Pancreas (tissue), 10 donors: ENCODE measurements around the gene ITPRID2. TPM values are rescaled to one million over a fixed set of nuclear protein-coding genes. Genes with fewer than 3 reads are reported as not detected.

Experiments used
- ATAC-seq, 4 donors: fragments of 200-7000 bp; cut with Tn5 transposase; one replicate each; pipeline versions ENCODE4 v1.8.0 to v1.9.1; 2020; ENCODE audit warnings: mild to moderate bottlenecking in 4 of 4, moderate library complexity in 4 of 4
- DNase-seq, 6 donors: peaks; one replicate each; pipeline ENCODE4 v3.0.0-alpha.2; 2020
- FAIRE-seq: peaks from 2 replicates; lab custom pipeline; 2012; peaks lifted over from hg19 to GRCh38; lab: Jason Lieb, UNC
- H3K27ac ChIP-seq, 4 donors: fragments of 200-600 bp; sonication (generic); 1 replicate in 3 of 4; 2 replicates in 1 of 4; pipeline versions ENCODE4 v1.5.0 to v1.8.0; 2020
- H3K27me3 ChIP-seq, 4 donors: fragments of 200-600 bp; one replicate each; pipeline ENCODE4 v1.8.0; 2021
- H3K36me3 ChIP-seq, 3 donors: fragments of 200-600 bp; sonication (generic) in 1 of 3; one replicate each; pipeline versions ENCODE4 v1.5.0 to v1.8.0; 2020 to 2021
- H3K4me1 ChIP-seq, 3 donors: fragments of 200-600 bp; one replicate each; pipeline ENCODE4 v1.8.0; 2021
- H3K4me3 ChIP-seq, 4 donors: fragments of 200-600 bp; sonication (generic) in 2 of 4; one replicate each; pipeline versions ENCODE4 v1.5.0 to v1.8.0; 2020 to 2021
- H3K9me3 ChIP-seq, 4 donors: fragments of 200-600 bp; one replicate each; pipeline ENCODE4 v1.8.0; 2021
- CTCF ChIP-seq, 4 donors: fragments of 200-600 bp; sonication (generic) in 3 of 4; IDR thresholded peaks; one replicate each; pipeline versions ENCODE4 v1.5.0 to v1.8.0; 2021; ENCODE audit warnings: antibody characterized with exemption in 4 of 4
- WGBS, 2 donors: extraction: QIAGEN DNeasy Blood & Tissue Kit; methylation state at CpG; one replicate each; pipeline ENCODE4 v1.1.7; 2013; 5-methylcytosine and 5-hydroxymethylcytosine counted together
- intact Hi-C, 3 donors: fragments of 100-400 bp; cut with DNase I; formaldehyde crosslinking; loops; one replicate each; pipeline versions ENCODE4 v1.11.1 to v1.14.2; 2022
- polyA plus RNA-seq, 2 donors: library from polyadenylated mRNA; stranded (reverse); fragments of 200-250 nt; gene quantifications; one replicate each; pipeline ENCODE4 v1.2.3, GENCODE V29; 2013
- total RNA-seq, 6 donors: library from RNA; stranded (reverse); fragmentation: NEBNext Ultra II Directional in 4 of 6; extraction: Animal tissue kit (Norgen Biotek cat#: 25700) in 4 of 6; gene quantifications; one replicate each; pipeline versions ENCODE4 v1.2.1 to v1.2.4, GENCODE V29; 2021 to 2023
- donor health status: healthy with polysubstance abuse.
- donor health status: DM: no; HTN: no; CAD: no; lungs with moderate emphysema.
- donor health status: DM: no; HTN: no; CAD: no.
- donor health status: control.
- donor health status: control.
- donor health status: Bipolar disorder and iron deficiency.
- donor health status: DM: yes; HTN: yes; CAD: no.
- donor health status: DM: no; HTN: no; CAD: no.
- donor health status: DM: no; HTN: no; CAD: no.
- donor health status: DM: yes; HTN: yes; CAD: no.

The ITPRID2 gene
- total and polyA plus RNA-seq, 8 donors = 85.6 to 497 (median 328) TPM

GRCh38 chr2:181944164-181944913, 52.8 kb downstream of the ITPRID2 start:
- intact Hi-C loops = no loop called here
- TF ChIP-seq CTCF (IDR thresholded peaks at IDR 0.05) = no peak
- Histone ChIP-seq H3K9me3 (no peaks in the 10 kb centered on the region), H3K27ac (no peak overlapping the region), H3K4me1 (no peaks in the 10 kb centered on the region), H3K4me3 (no peak overlapping the region), H3K36me3 (no peaks in the 10 kb centered on the region), H3K27me3 (no peaks in the 10 kb centered on the region)
- ATAC-seq (peak in 1 of 4 donors; percentile 14), DNase-seq (no peak), FAIRE-seq (no peak)
- 79 to 81% methylated on average over 5 of the region's 5 CpGs for WGBS, 2 donors

GRCh38 chr2:181944914-181945291, 53.4 kb downstream of the ITPRID2 start:
- intact Hi-C loops = no loop called here
- no peaks in the 10 kb centered on the region for H3K9me3 ChIP-seq
- no peak for TF ChIP-seq CTCF (IDR thresholded peaks at IDR 0.05)
- H3K36me3 ChIP-seq = no peaks in the 10 kb centered on the region
- no peak overlapping the region for H3K27ac ChIP-seq
- no peaks in the 10 kb centered on the region for H3K27me3 ChIP-seq
- WGBS, 2 donors = 95 to 96% methylated on average over 8 of the region's 8 CpGs
- FAIRE-seq (no peak), DNase-seq (no peak), ATAC-seq (no peak)
- H3K4me1 ChIP-seq = no peaks in the 10 kb centered on the region
- no peak overlapping the region for H3K4me3 ChIP-seq

- intact Hi-C loops = no loop called here
- Histone ChIP-seq H3K9me3 (no peaks in the 10 kb centered on the region), H3K4me1 (no peaks in the 10 kb centered on the region), H3K27me3 (no peaks in the 10 kb centered on the region), H3K36me3 (no peaks in the 10 kb centered on the region), H3K4me3 (no peak overlapping the region), H3K27ac (no peak overlapping the region)
- TF ChIP-seq CTCF (IDR thresholded peaks at IDR 0.05) = no peak
- FAIRE-seq = no peak
- ATAC-seq = no peak
- WGBS, 2 donors = 70 to 89% methylated on average over 1 of the region's 1 CpG
- DNase-seq = no peak
Measured at GRCh38 chr2:181946444-181947127, 55.1 kb downstream of the ITPRID2 start.

- intact Hi-C loops = no loop called here
- no peaks in the 10 kb centered on the region for H3K27me3 ChIP-seq
- no peaks in the 10 kb centered on the region for H3K9me3 ChIP-seq
- no peak overlapping the region for H3K4me3 ChIP-seq
- FAIRE-seq = no peak
- ATAC-seq = peak in 2 of 4 donors; percentile 34 to 48
- no peaks in the 10 kb centered on the region for H3K4me1 ChIP-seq
- H3K27ac ChIP-seq = no peak overlapping the region
- no peak for TF ChIP-seq CTCF (IDR thresholded peaks at IDR 0.05)
- no peak for DNase-seq
- H3K36me3 ChIP-seq = no peaks in the 10 kb centered on the region
Measured at GRCh38 chr2:181947273-181947672, 55.7 kb downstream of the ITPRID2 start.

GRCh38 chr2:181948227-181948626, 56.7 kb downstream of the ITPRID2 start:
- Histone ChIP-seq H3K27me3 (no peaks in the 10 kb centered on the region), H3K27ac (no peak overlapping the region), H3K9me3 (no peaks in the 10 kb centered on the region), H3K36me3 (no peaks in the 10 kb centered on the region), H3K4me1 (no peaks in the 10 kb centered on the region), H3K4me3 (no peak overlapping the region)
- WGBS, 2 donors = 84 to 89% methylated on average over 2 of the region's 2 CpGs
- no peak for DNase-seq
- no peak for FAIRE-seq
- ATAC-seq = no peak
- intact Hi-C loops = no loop called here
- no peak for TF ChIP-seq CTCF (IDR thresholded peaks at IDR 0.05)
